SK-N-DZ (cell line): Measurements from ENCODE around the gene SLC35F6.
"Not testable (repeated sequence)": the region's sequence is repeated elsewhere in the genome, so short reads cannot be mapped to it uniquely, and the experiment has no call there.

ENCODE experiments used
- DNase-seq: peaks from one replicate; pipeline ENCODE4 v3.0.0-alpha.2; 2015; ENCODE audit warnings: low spot score

Gene SLC35F6

DNA sequence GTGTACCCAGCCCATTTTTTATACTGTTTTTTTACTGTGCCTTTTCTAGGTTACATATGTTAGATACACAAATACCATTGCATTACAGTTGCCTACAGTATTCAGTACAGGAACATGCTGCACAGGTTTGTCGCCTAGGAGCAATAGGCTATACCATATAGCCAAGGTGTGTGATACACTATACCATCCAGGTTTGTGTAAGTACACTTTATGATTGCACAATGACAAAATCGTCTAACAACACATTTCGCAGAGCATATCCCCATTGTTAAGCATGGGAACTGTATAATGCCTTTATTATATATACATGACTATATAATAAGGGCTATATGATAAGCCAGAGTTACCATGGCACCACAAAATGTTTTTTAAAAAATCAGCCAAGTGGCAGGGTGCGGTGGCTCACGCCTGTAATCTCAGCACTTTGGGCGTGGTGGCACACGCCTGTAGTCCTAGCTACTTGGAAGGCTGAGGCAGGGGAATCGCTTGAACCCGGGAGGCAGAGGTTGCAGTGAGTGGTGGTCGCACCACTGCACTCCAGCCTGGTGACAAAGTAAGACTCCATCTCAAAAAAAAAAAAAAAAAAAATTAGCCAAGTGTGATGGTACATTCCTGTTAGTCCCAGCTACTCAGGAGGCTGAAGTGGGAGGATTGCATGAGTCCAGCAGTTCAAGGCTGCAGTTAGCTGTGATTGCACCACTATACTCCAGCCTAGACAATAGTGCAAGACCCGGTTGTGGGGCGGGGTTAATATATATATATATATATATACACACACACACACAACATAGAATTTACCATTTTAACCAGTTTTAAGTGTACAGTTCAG, 19.0 kb downstream of the SLC35F6 start:
- DNase-seq, result no peak

DNA sequence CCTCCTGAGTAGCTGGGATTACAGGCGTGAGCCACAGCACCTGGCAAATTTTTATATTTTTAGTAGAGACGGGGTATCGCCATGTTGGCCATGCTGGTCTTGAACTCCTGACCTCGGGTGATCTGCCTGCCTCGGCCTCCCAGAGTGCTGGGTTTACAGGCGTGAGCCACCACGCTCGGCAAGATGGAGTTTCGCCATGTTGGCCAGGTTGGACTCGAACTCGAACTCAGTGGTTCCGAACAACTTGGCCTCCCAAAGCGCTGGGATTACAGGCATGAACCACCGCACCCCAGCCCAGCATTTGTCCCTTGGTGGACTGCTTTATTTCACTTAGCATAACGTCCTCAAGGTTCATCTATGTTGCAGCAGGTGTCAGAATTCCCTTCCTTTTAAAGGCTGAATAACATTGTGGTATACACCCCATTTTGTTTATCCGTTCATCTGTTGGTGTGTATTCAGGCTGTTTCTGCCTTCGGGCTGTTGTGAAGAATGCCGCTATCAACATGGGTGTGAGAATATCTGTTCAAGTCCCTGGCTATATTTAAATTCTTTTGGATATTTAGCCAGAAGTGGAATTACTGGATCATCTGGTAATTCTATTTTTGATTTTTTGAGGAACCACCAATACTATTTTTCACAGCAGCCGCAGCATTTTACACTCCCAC, 20.6 kb downstream of the SLC35F6 start:
- no peak for DNase-seq

GRCh38 chr2:26785431-26786206, 21.5 kb downstream of the SLC35F6 start, which contains the start of gene CENPA:
TSS of gene CENPA (plus strand) at chr2:26786056. CDS start at chr2:26786197, 141 bp downstream.
- DNase-seq, result peak; percentile 99

- DNase-seq, result peak; percentile 17
Observed at GRCh38 chr2:26786207-26787028, 22.3 kb downstream of the SLC35F6 start.

GRCh38 chr2:26792720-26793119, 28.6 kb downstream of the SLC35F6 start:
- no peak for DNase-seq

GRCh38 chr2:26793518-26793917, 29.4 kb downstream of the SLC35F6 start:
- no peak for DNase-seq

DNA sequence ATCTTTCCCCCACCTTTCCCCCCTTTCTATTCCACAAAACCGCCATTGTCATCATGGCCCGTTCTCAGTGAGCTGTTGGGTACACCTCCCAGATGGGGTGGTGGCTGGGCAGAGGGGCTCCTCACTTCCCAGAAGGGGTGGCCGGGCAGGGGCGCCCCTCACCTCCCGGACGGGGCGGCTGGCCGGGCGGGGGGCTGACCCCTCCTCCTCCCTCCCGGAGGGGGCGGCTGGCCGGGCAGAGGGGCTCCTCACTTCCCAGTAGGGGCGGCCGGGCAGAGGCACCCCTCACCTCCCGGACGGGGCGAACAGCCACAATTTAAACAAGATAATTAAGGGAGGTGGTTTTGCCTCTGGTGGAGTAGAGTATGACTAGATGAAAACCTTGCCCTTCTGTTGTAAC, 31.1 kb downstream of the SLC35F6 start:
- DNase-seq, result not testable (repeated sequence)

GRCh38 chr2:26801328-26801727, 37.2 kb downstream of the SLC35F6 start:
- DNase-seq, result no peak

- DNase-seq, result no peak
Observed at GRCh38 chr2:26801796-26802195, 37.7 kb downstream of the SLC35F6 start.

GRCh38 chr2:26805241-26805676, 41.2 kb downstream of the SLC35F6 start:
- DNase-seq, result no peak

DNA sequence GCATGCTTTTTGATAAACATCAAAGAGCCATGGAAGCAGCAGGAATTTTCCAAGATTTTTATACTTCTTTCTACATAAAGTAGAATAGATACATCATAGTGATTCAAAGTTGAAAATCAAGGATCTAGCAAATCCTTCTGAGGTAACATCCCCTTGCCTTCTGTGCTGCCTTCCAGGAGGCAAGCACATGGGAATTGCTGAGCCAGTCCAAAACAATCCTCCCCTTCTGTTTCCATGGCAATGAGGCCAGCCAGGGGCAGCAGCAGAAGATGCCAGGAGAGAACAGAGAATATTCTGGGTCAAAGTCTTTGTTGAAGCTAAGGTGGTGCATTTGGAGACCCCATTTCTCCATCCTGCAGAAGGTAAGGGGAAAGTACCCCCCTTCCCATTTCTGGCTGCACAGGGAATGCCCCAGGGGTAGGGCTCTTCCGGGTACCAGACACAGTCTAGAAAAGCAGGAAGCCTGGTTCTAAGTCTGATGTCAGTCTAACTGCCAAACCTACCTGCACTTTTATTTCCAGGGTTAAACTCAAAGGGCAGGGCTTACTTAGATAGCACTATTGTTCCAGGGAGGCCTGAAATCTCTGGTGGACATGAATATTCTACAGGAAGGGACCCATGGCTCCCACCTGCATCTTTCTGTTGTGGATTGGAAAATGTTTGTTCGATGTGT, 43.8 kb downstream of the SLC35F6 start:
- DNase-seq, result no peak

DNA sequence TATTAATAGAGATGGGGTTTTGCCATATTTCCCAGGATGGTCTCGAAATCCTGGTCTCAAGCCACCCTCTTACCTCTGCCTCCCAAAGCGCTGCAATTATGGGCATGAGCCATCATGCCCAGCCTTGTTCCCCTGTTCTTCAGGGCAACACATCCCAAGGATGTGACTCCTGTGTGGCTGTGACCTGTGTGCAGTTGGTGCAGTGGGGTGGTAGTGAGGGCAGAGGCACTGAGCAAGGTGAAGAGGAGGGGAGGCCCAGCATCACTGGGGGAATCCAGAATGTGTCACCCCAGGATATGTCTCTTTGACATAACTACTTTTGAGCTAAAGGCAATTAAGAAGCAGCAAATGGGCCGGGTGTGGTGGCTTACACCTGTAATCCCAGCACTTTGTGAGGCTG, 45.1 kb downstream of the SLC35F6 start:
- no peak for DNase-seq

DNA sequence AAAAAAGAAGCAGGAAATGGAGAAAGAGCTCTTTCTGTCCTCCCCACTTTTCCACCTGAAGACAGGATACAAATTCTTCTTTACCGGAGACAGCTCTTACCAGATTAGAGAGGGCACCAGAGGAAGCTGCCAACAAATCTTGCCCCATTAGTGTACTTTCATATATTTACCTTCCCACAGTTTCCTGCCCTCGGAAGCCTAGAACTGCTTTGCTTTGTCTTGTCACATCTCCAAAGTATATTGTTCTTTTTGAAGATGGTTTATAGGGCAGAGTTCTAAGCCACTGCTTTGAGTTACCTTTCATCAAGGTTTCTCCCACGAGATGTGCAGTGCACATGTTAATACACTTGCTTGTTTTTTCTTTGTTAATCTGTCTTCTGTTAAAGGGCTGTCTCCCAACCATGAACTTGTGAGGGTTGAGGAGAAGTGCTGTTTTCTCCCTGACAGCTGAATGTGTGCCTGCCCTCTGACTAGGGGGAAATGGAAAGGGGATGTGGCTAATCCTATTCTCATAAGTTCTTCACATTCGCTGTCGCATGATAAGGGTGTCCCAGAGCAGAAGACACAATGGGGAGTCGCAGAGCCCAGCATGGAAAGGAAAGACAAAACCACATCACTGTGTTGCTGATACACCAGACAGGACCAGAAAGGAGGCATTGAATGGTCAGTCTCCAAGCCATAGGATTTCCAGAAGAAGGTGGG, 45.9 kb downstream of the SLC35F6 start:
- no peak for DNase-seq

- no peak for DNase-seq
Observed at GRCh38 chr2:26811261-26811660, 47.2 kb downstream of the SLC35F6 start.

GRCh38 chr2:26811791-26812694, 48.0 kb downstream of the SLC35F6 start:
- no peak for DNase-seq

- DNase-seq, result no peak
Observed at GRCh38 chr2:26812731-26813130, 48.6 kb downstream of the SLC35F6 start.

- not testable (repeated sequence) for DNase-seq
Observed at GRCh38 chr2:26814072-26814765, 50.1 kb downstream of the SLC35F6 start.

DNA sequence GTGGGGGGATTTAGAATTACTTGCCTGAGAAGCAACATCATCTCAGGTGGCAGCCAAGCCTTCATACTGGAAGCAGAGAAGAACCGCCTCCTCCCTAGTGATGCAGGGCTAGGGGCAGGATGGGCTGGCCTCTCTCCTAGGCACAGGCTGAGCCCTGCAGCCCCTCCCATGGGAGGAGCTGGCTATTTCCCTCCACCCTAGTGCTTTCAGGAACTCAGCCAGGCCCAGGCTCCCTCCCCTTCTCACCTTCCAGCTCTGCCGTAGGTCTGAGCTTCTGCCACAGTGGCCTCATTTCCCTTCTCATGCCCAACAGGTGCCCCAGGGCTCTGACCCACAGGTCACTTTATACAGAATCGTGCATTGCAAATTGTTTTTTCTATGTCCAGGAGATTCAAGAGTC, 52.8 kb downstream of the SLC35F6 start:
- DNase-seq, result peak; percentile 22
